GM21381 (cell line): ENCODE measurements around the gene SOX9.
"Not testable (repeated sequence)": the region's sequence is repeated elsewhere in the genome, so short reads cannot be mapped to it uniquely, and the experiment has no call there.

Source experiments
- ATAC-seq: cut with Tn5 transposase; IDR thresholded peaks from one replicate; pipeline ENCODE4 v1.9.1; 2021; ENCODE audit warnings: mild to moderate bottlenecking, moderate library complexity; ENCODE audit not compliant: unreplicated experiment

Gene SOX9

DNA sequence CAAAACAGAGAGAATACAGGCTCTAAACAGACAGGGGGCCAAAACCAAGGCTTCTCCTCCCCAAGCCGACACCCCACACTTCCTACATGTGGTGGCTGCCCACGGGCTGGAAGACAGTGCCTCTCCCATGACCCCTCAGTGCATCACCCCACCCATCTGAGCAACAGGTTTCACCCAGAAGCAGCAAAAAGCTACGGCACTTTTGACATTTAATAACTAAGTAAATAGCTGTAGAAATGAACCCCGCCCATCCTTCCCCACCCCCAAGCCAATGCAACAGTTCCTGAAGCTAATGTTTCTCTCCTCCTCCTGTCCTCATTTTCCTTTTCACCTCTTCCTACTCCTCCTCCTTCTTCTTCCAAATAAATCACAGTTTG, 9.9 kb upstream of the SOX9 start:
- ATAC-seq = no peak

GRCh38 chr17:72111336-72111923, 9.4 kb upstream of the SOX9 start:
- no peak for ATAC-seq

DNA sequence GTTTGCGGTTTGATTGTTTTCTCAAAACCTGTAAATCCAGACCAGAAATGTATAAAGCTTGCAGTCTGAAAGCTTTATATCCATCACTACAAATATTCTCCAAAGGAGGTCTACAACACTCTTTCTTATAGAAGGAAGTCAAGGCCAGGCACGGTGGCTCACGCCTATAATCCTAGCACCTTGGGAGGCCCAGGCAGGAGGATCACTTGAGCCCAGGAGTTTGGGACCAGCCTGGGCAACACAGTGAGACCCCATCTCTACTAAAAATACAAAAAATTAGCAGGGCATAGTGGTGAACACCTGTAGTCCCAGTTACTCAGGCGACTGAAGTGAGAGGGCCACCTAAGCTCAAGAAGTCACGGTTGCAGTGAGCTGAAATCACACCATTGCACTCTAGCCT, 8.9 kb upstream of the SOX9 start:
- not testable (repeated sequence) for ATAC-seq

DNA sequence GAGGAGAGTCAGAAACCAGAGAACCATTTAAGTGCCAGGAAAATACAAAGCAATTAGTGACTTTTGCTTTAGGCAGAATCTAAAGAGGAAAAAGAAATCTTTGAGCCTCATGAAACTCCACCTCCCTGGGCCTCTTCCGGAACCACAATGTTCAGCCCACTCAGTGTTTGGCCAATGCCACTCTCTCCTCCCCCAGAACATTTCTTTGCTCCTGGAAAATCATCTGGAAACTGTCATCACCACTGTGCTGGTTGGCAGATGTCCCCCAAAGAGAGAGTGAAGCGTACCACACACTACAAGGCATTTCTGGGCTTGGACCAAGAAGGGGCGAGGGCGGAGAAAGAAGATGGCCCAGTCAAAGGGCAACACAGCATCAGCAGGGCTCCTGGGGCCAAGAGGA, 7.1 kb upstream of the SOX9 start:
- no peak for ATAC-seq

GRCh38 chr17:72115781-72116525, 4.9 kb upstream of the SOX9 start:
- ATAC-seq = no peak

DNA sequence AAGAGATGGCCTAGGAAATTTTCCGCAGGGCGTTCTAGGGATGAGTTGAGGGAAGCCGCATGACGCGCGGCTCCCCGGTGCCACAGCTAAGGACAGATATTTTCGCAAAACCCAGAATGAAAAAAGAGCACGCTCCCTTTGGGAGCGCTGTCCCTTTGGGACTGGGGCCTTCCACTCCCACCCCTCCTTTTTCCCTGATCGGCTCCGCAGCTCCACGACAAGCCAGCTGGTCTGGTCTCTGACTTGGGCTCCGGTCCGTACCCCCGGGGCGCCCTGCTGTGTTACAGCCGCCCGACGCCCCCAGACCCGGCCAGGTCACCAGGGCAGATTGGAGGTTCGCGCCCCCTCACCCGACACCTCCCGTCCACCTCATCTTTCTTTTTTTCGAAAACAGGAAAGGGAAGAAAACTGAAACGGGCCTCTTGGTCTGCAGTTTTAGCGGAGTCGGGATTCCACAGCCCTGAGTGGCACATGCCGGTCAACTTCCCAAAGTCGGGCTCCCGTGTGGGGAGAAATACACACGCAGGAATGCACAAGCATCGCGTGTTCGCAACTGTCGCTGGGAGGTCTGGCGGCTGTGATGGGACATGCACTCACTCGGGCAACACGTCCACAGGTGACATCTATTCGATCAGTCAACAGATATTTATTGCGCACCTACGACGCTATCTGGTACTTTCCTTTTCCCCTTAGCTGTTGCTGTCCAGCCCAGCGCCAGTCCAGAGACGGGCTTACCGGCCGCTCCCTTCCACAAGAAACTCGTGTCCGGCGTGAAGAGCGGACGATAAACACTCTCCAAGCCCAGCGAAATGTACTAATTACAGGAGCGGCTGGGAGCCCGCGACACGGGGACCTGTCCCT, 3.9 kb upstream of the SOX9 start:
- no peak for ATAC-seq

GRCh38 chr17:72117535-72118334, 3.1 kb upstream of the SOX9 start:
- no peak for ATAC-seq

- ATAC-seq = no peak
Measured at GRCh38 chr17:72118335-72119076, 2.3 kb upstream of the SOX9 start.

- ATAC-seq = no peak
Measured at GRCh38 chr17:72119077-72119872, 1.5 kb upstream of the SOX9 start.

DNA sequence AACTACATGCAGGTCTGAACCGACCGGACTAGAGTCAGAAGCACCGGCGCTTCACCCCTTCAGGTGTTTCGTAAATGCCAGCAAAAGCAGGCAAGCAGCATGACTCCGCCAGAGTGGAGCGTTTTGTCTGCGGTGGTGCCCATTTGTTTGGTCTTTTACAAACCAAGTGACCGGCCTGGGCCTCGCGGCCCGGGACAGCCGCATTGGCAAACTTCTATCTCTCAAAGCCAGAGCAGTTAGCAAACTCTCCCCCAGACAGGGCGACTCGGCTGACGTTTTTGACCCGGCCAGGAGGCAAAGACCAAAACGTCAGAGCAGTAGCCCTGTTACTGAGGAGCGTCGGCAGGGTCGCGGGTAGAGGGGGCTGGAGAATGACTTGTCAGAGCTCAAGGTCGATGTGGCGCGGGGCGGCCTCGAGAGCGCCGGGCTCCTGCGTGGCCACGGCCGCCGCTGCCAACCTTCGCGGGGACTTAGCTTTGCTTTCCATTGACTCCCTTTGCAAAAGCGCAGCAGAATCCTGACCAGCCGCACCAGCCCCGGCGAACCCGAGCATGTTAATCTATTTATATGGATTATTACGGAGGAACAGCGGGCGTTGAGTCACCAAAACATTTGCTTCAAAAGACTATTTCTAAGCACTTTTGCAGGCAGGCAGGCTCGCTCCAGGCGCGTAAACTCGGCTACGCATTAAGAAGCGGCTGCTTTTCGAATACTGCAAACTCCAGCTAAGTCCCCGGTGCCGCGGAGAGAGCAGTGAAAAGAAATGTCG, 763 bp upstream of the SOX9 start:
- no peak for ATAC-seq

- no peak for ATAC-seq
Measured at GRCh38 chr17:72121164-72122009, 567 bp downstream of the SOX9 start.

- ATAC-seq = no peak
Measured at GRCh38 chr17:72122010-72122764, 1.4 kb downstream of the SOX9 start.

DNA sequence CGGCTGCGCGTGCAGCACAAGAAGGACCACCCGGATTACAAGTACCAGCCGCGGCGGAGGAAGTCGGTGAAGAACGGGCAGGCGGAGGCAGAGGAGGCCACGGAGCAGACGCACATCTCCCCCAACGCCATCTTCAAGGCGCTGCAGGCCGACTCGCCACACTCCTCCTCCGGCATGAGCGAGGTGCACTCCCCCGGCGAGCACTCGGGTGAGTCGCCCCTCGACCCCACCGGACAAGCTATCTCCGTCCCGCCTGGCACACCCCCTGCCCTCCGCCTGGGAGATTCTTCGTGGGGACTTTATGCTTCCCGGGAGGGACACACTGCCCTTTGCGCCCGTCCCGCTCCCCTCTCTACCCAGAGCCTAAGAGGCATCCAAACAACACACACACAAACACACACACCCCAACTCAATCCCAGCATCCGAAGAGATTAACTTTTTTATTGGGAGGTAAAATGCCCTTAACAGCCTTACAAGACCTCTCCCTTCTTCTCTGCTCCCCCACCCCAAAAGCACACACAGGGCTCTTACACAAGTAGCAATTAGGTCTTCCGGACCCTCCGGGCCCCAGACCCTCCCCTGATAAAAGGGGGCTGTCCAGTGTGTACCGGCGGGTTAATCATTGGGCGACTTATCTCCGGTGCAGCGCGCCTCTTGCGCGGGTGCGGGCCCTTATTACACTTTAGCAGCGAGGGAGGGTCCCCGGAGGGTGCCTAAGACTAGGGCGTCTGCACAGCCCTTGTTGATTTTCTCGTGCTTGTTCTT, 2.1 kb downstream of the SOX9 start:
- ATAC-seq = no peak

GRCh38 chr17:72123530-72124437, 3.0 kb downstream of the SOX9 start:
- no peak for ATAC-seq

GRCh38 chr17:72124438-72124775, 3.6 kb downstream of the SOX9 start:
- no peak for ATAC-seq

DNA sequence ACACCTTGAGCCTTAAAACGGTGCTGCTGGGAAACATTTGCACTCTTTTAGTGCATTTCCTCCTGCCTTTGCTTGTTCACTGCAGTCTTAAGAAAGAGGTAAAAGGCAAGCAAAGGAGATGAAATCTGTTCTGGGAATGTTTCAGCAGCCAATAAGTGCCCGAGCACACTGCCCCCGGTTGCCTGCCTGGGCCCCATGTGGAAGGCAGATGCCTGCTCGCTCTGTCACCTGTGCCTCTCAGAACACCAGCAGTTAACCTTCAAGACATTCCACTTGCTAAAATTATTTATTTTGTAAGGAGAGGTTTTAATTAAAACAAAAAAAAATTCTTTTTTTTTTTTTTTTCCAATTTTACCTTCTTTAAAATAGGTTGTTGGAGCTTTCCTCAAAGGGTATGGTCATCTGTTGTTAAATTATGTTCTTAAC, 4.4 kb downstream of the SOX9 start:
- no peak for ATAC-seq
